ENCODE results near the gene FAM120B.
A peak's percentile ranks its signal among the peaks of the same experiment; 100 is the strongest.

The FAM120B gene

GRCh38 chr6:170295510-170296422 is 10.8 kb upstream of the FAM120B start:
- H3K4me1 Mint-ChIP-seq (ENCODE audit: low read depth): peaks cover 17% of the 10 kb centered on the region
- peak overlapping the region; percentile 62 for H3K4me3 Mint-ChIP-seq
- no peaks in the 10 kb centered on the region for H3K9me3 Mint-ChIP-seq
- H3K27me3 Mint-ChIP-seq (ENCODE audit: low read depth): peaks cover 78% of the 10 kb centered on the region
- peaks cover 1% of the 10 kb centered on the region for H3K36me3 Mint-ChIP-seq (ENCODE audit: low read depth)
- no peak overlapping the region for H3K27ac Mint-ChIP-seq
- DNase-seq (ENCODE audit: low spot score): peak; percentile 28

DNA sequence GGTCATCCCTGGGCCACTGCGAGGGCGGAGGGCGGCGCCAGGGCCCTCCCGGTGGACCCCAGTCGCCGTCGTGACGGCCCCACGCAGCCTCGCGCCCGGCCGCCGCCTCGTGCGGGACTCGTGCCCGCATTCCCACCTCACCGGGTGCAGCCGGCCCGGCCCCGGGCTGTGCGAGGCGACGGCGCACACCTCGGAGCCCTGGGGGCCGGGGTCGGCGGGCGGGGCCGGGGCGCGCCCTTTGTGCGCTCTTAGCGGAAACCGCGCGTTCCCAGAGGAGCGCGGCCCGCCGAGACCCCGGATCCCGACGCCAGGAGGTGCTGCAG is 10.2 kb upstream of the FAM120B start:
- Mint-ChIP-seq H3K27me3 (ENCODE audit: low read depth) (peaks cover 79% of the 10 kb centered on the region), H3K27ac (no peak overlapping the region), H3K9me3 (peaks cover under 1% of the 10 kb centered on the region), H3K36me3 (ENCODE audit: low read depth) (peaks cover 1% of the 10 kb centered on the region), H3K4me1 (ENCODE audit: low read depth) (peaks cover 17% of the 10 kb centered on the region), H3K4me3 (no peak overlapping the region)
- DNase-seq (ENCODE audit: low spot score): no peak

DNA sequence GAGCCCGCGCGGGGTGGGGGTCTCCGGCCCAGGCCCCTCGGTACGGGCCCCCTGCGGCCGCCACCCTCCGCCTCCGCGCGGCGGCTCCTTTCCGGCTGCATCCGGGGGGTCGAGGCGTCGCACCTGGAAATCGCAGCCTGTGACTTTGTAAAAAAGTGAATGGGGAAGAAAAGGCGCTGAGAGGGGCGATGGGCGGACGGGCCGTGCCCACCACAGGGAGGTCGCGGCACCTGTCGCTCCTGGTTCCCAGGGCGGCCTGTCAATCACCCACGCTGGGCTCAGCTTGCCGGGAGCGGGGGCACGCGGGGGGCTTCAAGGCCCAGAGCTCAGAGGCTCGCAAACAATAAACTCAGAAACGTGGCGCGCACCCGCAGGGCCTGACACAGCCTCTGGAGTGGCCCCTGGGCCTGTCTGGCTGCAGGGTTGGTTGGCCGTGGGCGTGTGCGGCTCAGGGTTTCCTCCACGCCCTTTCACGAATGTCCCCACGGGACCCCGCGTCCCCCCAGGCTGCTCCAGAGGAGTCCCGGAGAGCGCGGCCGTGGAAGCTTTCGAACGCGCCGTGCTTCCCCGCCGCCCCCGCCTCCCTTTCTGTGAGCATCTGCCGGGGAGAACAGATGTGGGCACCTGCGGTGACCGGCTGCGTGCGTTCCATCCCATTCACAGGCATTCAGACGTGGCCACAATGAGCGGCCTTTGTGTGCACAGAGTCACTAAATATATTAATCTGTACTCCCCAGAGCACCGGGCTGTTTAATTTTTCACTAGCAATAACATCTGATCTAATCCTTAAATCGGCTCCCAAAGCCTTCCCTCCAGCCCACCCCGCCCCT is 9.6 kb upstream of the FAM120B start:
- H3K9me3 Mint-ChIP-seq: peaks cover 6% of the 10 kb centered on the region
- DNase-seq (ENCODE audit: low spot score): no peak
- no peak overlapping the region for H3K4me3 Mint-ChIP-seq
- H3K27me3 Mint-ChIP-seq (ENCODE audit: low read depth): peaks cover 82% of the 10 kb centered on the region
- no peak overlapping the region for H3K27ac Mint-ChIP-seq
- H3K36me3 Mint-ChIP-seq (ENCODE audit: low read depth): no peaks in the 10 kb centered on the region
- H3K4me1 Mint-ChIP-seq (ENCODE audit: low read depth): peaks cover 15% of the 10 kb centered on the region

DNA sequence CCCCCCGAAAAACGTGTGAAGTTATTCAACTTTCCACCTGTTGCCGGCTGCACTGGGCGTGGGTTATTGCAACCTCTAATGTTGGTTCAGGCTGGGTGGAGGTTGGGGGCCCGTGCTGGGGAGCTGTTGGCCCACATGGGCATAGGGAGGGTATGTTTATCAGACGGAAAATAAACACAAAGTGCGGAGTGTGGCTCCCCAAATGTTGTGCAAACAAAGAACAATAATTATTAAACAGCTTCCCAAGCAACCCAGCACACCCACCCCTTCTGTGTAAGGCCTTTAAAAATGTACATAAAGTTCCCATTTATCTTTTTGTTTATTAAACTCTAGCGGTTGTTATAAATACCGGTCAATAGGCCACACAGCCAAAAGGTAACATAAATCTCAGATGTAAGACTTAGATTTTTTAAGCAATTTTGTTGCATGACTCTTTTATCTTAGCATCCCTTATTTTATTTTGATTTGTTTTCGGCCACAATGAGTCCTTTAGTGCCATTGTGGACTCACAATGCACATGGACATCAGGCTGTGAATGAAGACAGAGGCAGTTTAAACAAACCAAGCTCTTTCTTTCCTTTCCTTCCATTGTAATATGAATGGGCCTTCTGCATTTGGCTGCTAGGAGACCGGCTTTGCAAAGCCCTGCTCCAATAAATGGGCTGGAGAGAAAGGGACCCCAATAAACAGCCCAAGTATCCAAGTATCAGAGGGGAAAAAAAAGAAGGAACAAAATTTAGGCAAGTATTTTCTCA is 8.8 kb upstream of the FAM120B start:
- H3K27ac Mint-ChIP-seq: no peak overlapping the region
- H3K27me3 Mint-ChIP-seq (ENCODE audit: low read depth): peaks cover 79% of the 10 kb centered on the region
- H3K36me3 Mint-ChIP-seq (ENCODE audit: low read depth): no peaks in the 10 kb centered on the region
- H3K4me3 Mint-ChIP-seq: no peak overlapping the region
- DNase-seq (ENCODE audit: low spot score): no peak
- H3K4me1 Mint-ChIP-seq (ENCODE audit: low read depth): peaks cover 8% of the 10 kb centered on the region
- H3K9me3 Mint-ChIP-seq: peaks cover 6% of the 10 kb centered on the region

DNA sequence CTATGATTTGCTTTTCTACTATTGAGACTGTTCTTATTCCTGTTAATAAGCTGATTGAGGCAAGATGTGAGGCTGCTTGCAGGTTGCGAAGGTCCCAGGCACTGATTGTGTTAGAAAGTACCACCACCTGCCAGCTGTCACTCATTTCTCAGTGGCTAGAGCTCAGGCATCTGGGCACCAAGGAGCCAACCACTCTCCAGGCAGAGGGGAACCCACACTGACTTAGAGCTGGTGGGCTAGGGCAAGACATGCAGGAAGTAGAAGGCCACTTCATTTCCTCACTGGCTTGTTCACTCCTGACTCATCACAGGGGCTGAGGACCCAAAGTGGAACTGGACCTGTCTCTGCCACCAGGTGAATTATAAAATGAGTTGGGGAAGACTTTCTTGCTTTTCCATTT is 7.9 kb upstream of the FAM120B start:
- no peak overlapping the region for H3K4me3 Mint-ChIP-seq
- peaks cover 3% of the 10 kb centered on the region for H3K4me1 Mint-ChIP-seq (ENCODE audit: low read depth)
- H3K27me3 Mint-ChIP-seq (ENCODE audit: low read depth): peaks cover 74% of the 10 kb centered on the region
- H3K36me3 Mint-ChIP-seq (ENCODE audit: low read depth): no peaks in the 10 kb centered on the region
- peaks cover 6% of the 10 kb centered on the region for H3K9me3 Mint-ChIP-seq
- H3K27ac Mint-ChIP-seq: no peak overlapping the region
- no peak for DNase-seq (ENCODE audit: low spot score)

- Mint-ChIP-seq H3K9me3 (peaks cover 6% of the 10 kb centered on the region), H3K4me1 (ENCODE audit: low read depth) (peaks cover 1% of the 10 kb centered on the region), H3K27me3 (ENCODE audit: low read depth) (peaks cover 61% of the 10 kb centered on the region), H3K27ac (no peak overlapping the region), H3K4me3 (no peak overlapping the region), H3K36me3 (ENCODE audit: low read depth) (no peaks in the 10 kb centered on the region)
- DNase-seq (ENCODE audit: low spot score): no peak
Observed at GRCh38 chr6:170301184-170301583, 5.4 kb upstream of the FAM120B start.

- H3K36me3 Mint-ChIP-seq (ENCODE audit: low read depth): peaks cover 9% of the 10 kb centered on the region
- DNase-seq (ENCODE audit: low spot score): no peak
- H3K4me1 Mint-ChIP-seq (ENCODE audit: low read depth): peaks cover 19% of the 10 kb centered on the region
- H3K27me3 Mint-ChIP-seq (ENCODE audit: low read depth): peaks cover 25% of the 10 kb centered on the region
- H3K27ac Mint-ChIP-seq: no peak overlapping the region
- H3K9me3 Mint-ChIP-seq: peaks cover 6% of the 10 kb centered on the region
- peak overlapping the region; percentile 63 for H3K4me3 Mint-ChIP-seq
Observed at GRCh38 chr6:170305805-170306323, 694 bp upstream of the FAM120B start.

- Mint-ChIP-seq H3K4me1 (ENCODE audit: low read depth) (peaks cover 27% of the 10 kb centered on the region), H3K27me3 (ENCODE audit: low read depth) (peaks cover 17% of the 10 kb centered on the region), H3K4me3 (peak overlapping the region; percentile 93), H3K36me3 (ENCODE audit: low read depth) (peaks cover 13% of the 10 kb centered on the region), H3K9me3 (no peaks in the 10 kb centered on the region), H3K27ac (peak overlapping the region; percentile 95)
- DNase-seq (ENCODE audit: low spot score): no peak
Observed at GRCh38 chr6:170307080-170307545, 555 bp downstream of the FAM120B start.

DNA sequence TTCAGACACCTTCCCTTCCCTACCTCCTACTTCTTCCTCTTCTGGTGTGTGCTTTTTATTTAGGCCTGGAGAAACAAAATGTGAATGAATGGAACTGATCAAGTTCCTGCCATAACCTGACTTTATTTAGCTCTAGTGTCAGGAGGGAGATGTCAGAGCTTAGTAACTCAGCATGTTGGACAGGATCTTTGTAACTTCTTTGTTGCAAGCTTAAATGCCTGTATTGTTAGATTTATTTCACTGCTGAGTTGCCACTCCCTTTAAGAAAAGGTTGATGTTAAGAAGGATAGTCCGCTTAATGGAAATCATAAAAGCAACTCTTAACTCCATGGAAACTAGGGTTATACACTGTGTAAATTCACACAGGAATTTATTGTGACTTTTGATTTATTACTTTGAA is 2.2 kb downstream of the FAM120B start:
- no peak for DNase-seq (ENCODE audit: low spot score)
- Mint-ChIP-seq H3K9me3 (no peaks in the 10 kb centered on the region), H3K27ac (no peak overlapping the region), H3K4me1 (ENCODE audit: low read depth) (peaks cover 30% of the 10 kb centered on the region), H3K36me3 (ENCODE audit: low read depth) (peaks cover 13% of the 10 kb centered on the region), H3K4me3 (peak overlapping the region; percentile 45), H3K27me3 (ENCODE audit: low read depth) (peaks cover 8% of the 10 kb centered on the region)

- H3K36me3 Mint-ChIP-seq (ENCODE audit: low read depth): peaks cover 13% of the 10 kb centered on the region
- no peak overlapping the region for H3K4me3 Mint-ChIP-seq
- H3K27me3 Mint-ChIP-seq (ENCODE audit: low read depth): no peaks in the 10 kb centered on the region
- no peaks in the 10 kb centered on the region for H3K9me3 Mint-ChIP-seq
- peaks cover 30% of the 10 kb centered on the region for H3K4me1 Mint-ChIP-seq (ENCODE audit: low read depth)
- no peak for DNase-seq (ENCODE audit: low spot score)
- H3K27ac Mint-ChIP-seq: no peak overlapping the region
Observed at GRCh38 chr6:170311696-170312095, 5.1 kb downstream of the FAM120B start.

DNA sequence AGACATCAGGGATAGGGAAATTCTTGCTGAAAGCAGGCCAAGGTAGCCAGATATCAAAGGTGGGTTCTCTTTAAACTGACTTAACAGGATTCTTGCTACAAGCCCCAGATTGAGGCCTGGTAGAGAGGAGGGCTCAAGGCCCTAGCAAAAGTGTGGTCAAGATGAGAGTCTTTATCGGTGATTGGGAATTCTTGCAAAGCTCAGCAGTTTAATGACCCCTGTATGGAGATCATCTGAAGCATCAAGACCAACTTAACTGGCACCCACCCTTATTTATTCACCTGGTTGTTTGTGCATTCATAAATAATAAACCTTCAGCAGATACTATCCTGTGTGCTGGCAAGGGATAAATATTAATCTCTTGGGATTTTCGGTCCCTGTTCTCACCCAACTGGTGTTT is 6.3 kb downstream of the FAM120B start:
- peaks cover 21% of the 10 kb centered on the region for H3K4me1 Mint-ChIP-seq (ENCODE audit: low read depth)
- H3K36me3 Mint-ChIP-seq (ENCODE audit: low read depth): peaks cover 14% of the 10 kb centered on the region
- H3K9me3 Mint-ChIP-seq: no peaks in the 10 kb centered on the region
- H3K27me3 Mint-ChIP-seq (ENCODE audit: low read depth): no peaks in the 10 kb centered on the region
- no peak overlapping the region for H3K4me3 Mint-ChIP-seq
- DNase-seq (ENCODE audit: low spot score): no peak
- no peak overlapping the region for H3K27ac Mint-ChIP-seq

DNA sequence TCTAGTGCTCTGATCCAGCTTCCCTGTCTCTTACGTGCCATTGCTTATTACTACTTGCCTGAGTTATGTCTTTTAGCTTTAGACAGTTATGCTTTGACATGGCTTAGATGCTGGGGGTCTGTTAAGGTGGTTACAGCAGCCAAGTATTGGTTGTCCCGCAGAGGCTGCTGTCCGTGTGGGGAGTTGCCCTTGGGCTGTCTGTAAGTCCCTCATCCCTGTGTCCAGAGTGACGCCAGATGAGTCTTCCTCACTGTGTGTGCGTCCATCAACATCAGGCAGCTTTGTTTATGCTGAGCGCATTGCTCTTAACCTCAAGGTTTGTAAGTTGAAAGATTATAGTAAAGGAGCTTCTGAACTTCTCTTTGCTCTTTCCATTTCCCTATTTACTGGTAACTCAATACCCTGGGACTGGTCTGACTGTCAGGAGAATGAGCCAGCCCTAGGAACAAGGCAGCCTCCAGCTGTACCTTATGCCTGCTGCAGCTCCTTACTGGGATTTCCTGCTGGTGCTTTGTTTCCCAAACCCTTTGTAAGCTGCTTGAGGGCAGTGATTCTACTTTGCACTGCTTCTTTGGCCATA is 7.2 kb downstream of the FAM120B start:
- H3K27me3 Mint-ChIP-seq (ENCODE audit: low read depth): no peaks in the 10 kb centered on the region
- no peaks in the 10 kb centered on the region for H3K9me3 Mint-ChIP-seq
- H3K4me1 Mint-ChIP-seq (ENCODE audit: low read depth): peaks cover 14% of the 10 kb centered on the region
- no peak for DNase-seq (ENCODE audit: low spot score)
- H3K27ac Mint-ChIP-seq: no peak overlapping the region
- H3K4me3 Mint-ChIP-seq: no peak overlapping the region
- peaks cover 11% of the 10 kb centered on the region for H3K36me3 Mint-ChIP-seq (ENCODE audit: low read depth)

DNA sequence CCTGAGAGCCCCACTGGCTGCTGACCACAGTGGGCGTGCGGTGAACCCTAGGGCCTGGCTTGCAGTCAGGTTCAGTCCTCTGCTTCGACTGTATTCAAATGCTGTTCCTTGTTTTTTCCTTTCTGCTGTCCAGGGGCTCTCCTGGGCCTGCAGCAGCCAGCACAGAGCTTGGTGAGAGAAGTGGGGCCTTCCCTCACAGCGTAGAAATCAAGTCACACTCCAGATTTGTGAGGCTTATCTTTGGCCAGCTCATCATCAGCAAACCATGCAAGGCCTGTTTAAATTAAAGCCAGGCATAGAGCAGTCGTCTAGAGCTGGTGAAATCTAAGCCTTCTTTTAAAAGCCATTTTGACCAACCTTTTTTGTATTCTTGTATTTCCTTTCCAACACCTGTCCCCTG is 8.4 kb downstream of the FAM120B start:
- Mint-ChIP-seq H3K27ac (no peak overlapping the region), H3K36me3 (ENCODE audit: low read depth) (peaks cover 15% of the 10 kb centered on the region), H3K9me3 (no peaks in the 10 kb centered on the region), H3K27me3 (ENCODE audit: low read depth) (no peaks in the 10 kb centered on the region), H3K4me1 (ENCODE audit: low read depth) (peaks cover 11% of the 10 kb centered on the region), H3K4me3 (no peak overlapping the region)
- no peak for DNase-seq (ENCODE audit: low spot score)

All from T-helper 2 cell treated with Interferon-gamma antibody and Interleukin-4, amounts not matched to agents 5 μg/mL and 100 μg/mL, for 36 hours (primary cell).